ENCODE results near the gene TEX29.

The TEX29 gene

GRCh38 chr13:111313911-111314425, 6.5 kb upstream of the TEX29 start:
- TF ChIP-seq POLR2AphosphoS5 (IDR thresholded peaks at IDR 0.05; ENCODE audit: borderline replicate concordance, low read depth, low read length): no peak
- no peak for TF ChIP-seq EZH2 (IDR thresholded peaks at IDR 0.05)
- no peak for TF ChIP-seq FOXP2 (optimal IDR thresholded peaks at IDR 0.05; ENCODE audit: control extremely low read depth, extremely low read length, insufficient read depth)
- no peaks in the 10 kb centered on the region for H3K36me3 ChIP-seq (ENCODE audit: insufficient read depth, low read length)
- H3K4me3 ChIP-seq: no peak overlapping the region
- H3K9ac ChIP-seq (ENCODE audit: insufficient read length): no peak overlapping the region
- H3K9me3 ChIP-seq (ENCODE audit: low read depth, low read length): no peaks in the 10 kb centered on the region
- H3K27ac ChIP-seq: no peak overlapping the region
- no peak for DNase-seq (ENCODE audit: low read depth, low spot score)

- no peak overlapping the region for H3K27ac ChIP-seq
- no peak for TF ChIP-seq EZH2 (IDR thresholded peaks at IDR 0.05)
- TF ChIP-seq FOXP2 (optimal IDR thresholded peaks at IDR 0.05; ENCODE audit: control extremely low read depth, extremely low read length, insufficient read depth): no peak
- TF ChIP-seq POLR2AphosphoS5 (IDR thresholded peaks at IDR 0.05; ENCODE audit: borderline replicate concordance, low read depth, low read length): no peak
- no peak for DNase-seq (ENCODE audit: low read depth, low spot score)
- H3K9ac ChIP-seq (ENCODE audit: insufficient read length): no peak overlapping the region
- no peak overlapping the region for H3K4me3 ChIP-seq
- H3K36me3 ChIP-seq (ENCODE audit: insufficient read depth, low read length): no peaks in the 10 kb centered on the region
- H3K9me3 ChIP-seq (ENCODE audit: low read depth, low read length): no peaks in the 10 kb centered on the region
Measured at GRCh38 chr13:111314852-111315251, 5.6 kb upstream of the TEX29 start.

- DNase-seq (ENCODE audit: low read depth, low spot score): no peak
- Histone ChIP-seq H3K4me3 (no peak overlapping the region), H3K9ac (ENCODE audit: insufficient read length) (no peak overlapping the region), H3K27ac (no peak overlapping the region), H3K36me3 (ENCODE audit: insufficient read depth, low read length) (no peaks in the 10 kb centered on the region), H3K9me3 (ENCODE audit: low read depth, low read length) (no peaks in the 10 kb centered on the region)
- TF ChIP-seq EZH2 (IDR thresholded peaks at IDR 0.05) (no peak), FOXP2 (optimal IDR thresholded peaks at IDR 0.05; ENCODE audit: control extremely low read depth, extremely low read length, insufficient read depth) (no peak), POLR2AphosphoS5 (IDR thresholded peaks at IDR 0.05; ENCODE audit: borderline replicate concordance, low read depth, low read length) (no peak)
Measured at GRCh38 chr13:111315347-111315995, 5.0 kb upstream of the TEX29 start.

DNA sequence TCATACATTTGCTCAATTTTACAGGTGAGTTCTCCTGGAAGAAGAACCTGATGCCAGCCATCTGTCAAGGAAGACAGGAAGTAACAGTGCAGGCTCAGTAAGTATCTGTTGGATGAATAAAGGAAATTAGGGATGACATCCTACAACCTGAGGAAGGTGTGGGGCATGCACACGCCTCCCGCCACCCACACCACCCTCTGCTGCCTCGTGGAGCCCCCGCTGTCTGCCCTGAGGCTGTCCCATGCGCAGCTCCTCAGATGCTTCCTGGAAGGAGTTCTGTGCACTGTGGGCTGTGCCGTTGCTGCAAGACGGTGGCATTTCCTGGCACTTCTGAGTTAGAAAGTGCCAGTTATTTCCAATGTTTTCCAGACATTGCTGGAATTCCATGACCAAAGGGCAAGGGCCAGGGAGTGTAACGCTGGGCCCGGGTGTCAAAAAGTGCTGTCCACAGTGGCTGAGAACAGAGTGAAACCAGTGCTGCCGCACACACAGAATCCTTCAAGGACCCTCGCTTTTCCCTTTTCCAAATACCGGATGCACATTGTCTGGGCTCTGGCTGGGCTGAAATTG, 4.2 kb upstream of the TEX29 start:
- Histone ChIP-seq H3K9ac (ENCODE audit: insufficient read length) (no peak overlapping the region), H3K36me3 (ENCODE audit: insufficient read depth, low read length) (no peaks in the 10 kb centered on the region), H3K27ac (no peak overlapping the region), H3K4me3 (no peak overlapping the region), H3K9me3 (ENCODE audit: low read depth, low read length) (no peaks in the 10 kb centered on the region)
- TF ChIP-seq POLR2AphosphoS5 (IDR thresholded peaks at IDR 0.05; ENCODE audit: borderline replicate concordance, low read depth, low read length) (no peak), EZH2 (IDR thresholded peaks at IDR 0.05) (no peak), FOXP2 (optimal IDR thresholded peaks at IDR 0.05; ENCODE audit: control extremely low read depth, extremely low read length, insufficient read depth) (no peak)
- no peak for DNase-seq (ENCODE audit: low read depth, low spot score)

GRCh38 chr13:111317042-111317550, 3.3 kb upstream of the TEX29 start:
- Histone ChIP-seq H3K27ac (no peak overlapping the region), H3K36me3 (ENCODE audit: insufficient read depth, low read length) (no peaks in the 10 kb centered on the region), H3K9ac (ENCODE audit: insufficient read length) (no peak overlapping the region), H3K4me3 (no peak overlapping the region), H3K9me3 (ENCODE audit: low read depth, low read length) (no peaks in the 10 kb centered on the region)
- no peak for DNase-seq (ENCODE audit: low read depth, low spot score)
- TF ChIP-seq POLR2AphosphoS5 (IDR thresholded peaks at IDR 0.05; ENCODE audit: borderline replicate concordance, low read depth, low read length): no peak

- Histone ChIP-seq H3K9me3 (ENCODE audit: low read depth, low read length) (no peaks in the 10 kb centered on the region), H3K4me3 (no peak overlapping the region), H3K9ac (ENCODE audit: insufficient read length) (no peak overlapping the region), H3K27ac (no peak overlapping the region), H3K36me3 (ENCODE audit: insufficient read depth, low read length) (no peaks in the 10 kb centered on the region)
- no peak for DNase-seq (ENCODE audit: low read depth, low spot score)
- no peak for TF ChIP-seq FOXP2 (optimal IDR thresholded peaks at IDR 0.05; ENCODE audit: control extremely low read depth, extremely low read length, insufficient read depth)
- TF ChIP-seq EZH2 (IDR thresholded peaks at IDR 0.05): no peak
- TF ChIP-seq POLR2AphosphoS5 (IDR thresholded peaks at IDR 0.05; ENCODE audit: borderline replicate concordance, low read depth, low read length): no peak
Measured at GRCh38 chr13:111317571-111318345, 2.7 kb upstream of the TEX29 start.

- DNase-seq (ENCODE audit: low read depth, low spot score): no peak
- TF ChIP-seq FOXP2 (optimal IDR thresholded peaks at IDR 0.05; ENCODE audit: control extremely low read depth, extremely low read length, insufficient read depth) (no peak), POLR2AphosphoS5 (IDR thresholded peaks at IDR 0.05; ENCODE audit: borderline replicate concordance, low read depth, low read length) (no peak), EZH2 (IDR thresholded peaks at IDR 0.05) (no peak)
- H3K9ac ChIP-seq (ENCODE audit: insufficient read length): no peak overlapping the region
- no peaks in the 10 kb centered on the region for H3K9me3 ChIP-seq (ENCODE audit: low read depth, low read length)
- no peak overlapping the region for H3K27ac ChIP-seq
- no peak overlapping the region for H3K4me3 ChIP-seq
- no peaks in the 10 kb centered on the region for H3K36me3 ChIP-seq (ENCODE audit: insufficient read depth, low read length)
Measured at GRCh38 chr13:111318386-111318785, 2.1 kb upstream of the TEX29 start.

DNA sequence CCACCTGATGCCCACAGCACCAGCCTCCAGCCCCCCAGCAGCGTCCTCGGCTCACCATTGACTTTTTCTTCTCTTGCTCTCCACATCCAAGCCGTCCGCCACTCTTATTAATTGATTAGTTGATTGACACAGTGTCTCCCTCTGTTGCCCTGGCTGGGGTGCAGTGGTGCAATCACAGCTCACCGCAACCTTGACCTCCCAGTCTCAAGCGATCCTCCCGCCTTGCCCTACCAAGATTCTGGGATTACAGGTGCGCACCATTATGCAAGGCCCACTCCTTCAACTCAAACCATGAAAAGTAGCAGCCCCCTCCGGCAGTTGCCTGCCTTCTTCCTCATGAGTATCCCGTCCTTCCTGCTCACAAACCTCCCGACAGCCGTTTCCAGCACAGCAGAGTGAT, 921 bp upstream of the TEX29 start:
- no peaks in the 10 kb centered on the region for H3K9me3 ChIP-seq (ENCODE audit: low read depth, low read length)
- no peak overlapping the region for H3K4me3 ChIP-seq
- no peak overlapping the region for H3K9ac ChIP-seq (ENCODE audit: insufficient read length)
- no peaks in the 10 kb centered on the region for H3K36me3 ChIP-seq (ENCODE audit: insufficient read depth, low read length)
- H3K27ac ChIP-seq: no peak overlapping the region
- no peak for DNase-seq (ENCODE audit: low read depth, low spot score)
- no peak for TF ChIP-seq POLR2AphosphoS5 (IDR thresholded peaks at IDR 0.05; ENCODE audit: borderline replicate concordance, low read depth, low read length)
- TF ChIP-seq FOXP2 (optimal IDR thresholded peaks at IDR 0.05; ENCODE audit: control extremely low read depth, extremely low read length, insufficient read depth): no peak
- TF ChIP-seq EZH2 (IDR thresholded peaks at IDR 0.05): no peak

Data from SK-N-MC (cell line).